Smooth muscle cell (in vitro differentiated cells): ENCODE data around the gene MAP4. TPM values are rescaled to one million over a fixed set of nuclear protein-coding genes. Genes with fewer than 3 reads are reported as not detected.

ENCODE experiments used
- DNase-seq: peaks from one replicate; lab custom pipeline; 2025; ENCODE audit not compliant: unreplicated experiment; lab: John Stamatoyannopoulos, UW
- H2AFZ ChIP-seq: fragments of 200-600 bp; sonication (generic); 2 replicates; pipeline ENCODE4 v1.6.0; 2016; ENCODE audit warnings: antibody characterized with exemption, low read depth, mild to moderate bottlenecking
- H3F3A ChIP-seq: fragments of 200-600 bp; sonication (generic); 2 replicates; pipeline ENCODE4 v1.6.0; 2017; ENCODE audit warnings: antibody characterized with exemption, low read depth
- H3K27ac ChIP-seq: fragments of 200-600 bp; sonication (generic); 2 replicates; pipeline ENCODE4 v1.5.1; 2016; ENCODE audit warnings: low read depth, mild to moderate bottlenecking
- H3K27me3 ChIP-seq: fragments of 200-600 bp; sonication (generic); 2 replicates; pipeline ENCODE4 v1.6.1; 2016; ENCODE audit warnings: low read depth, mild to moderate bottlenecking
- H3K36me3 ChIP-seq: fragments of 200-600 bp; sonication (generic); 2 replicates; pipeline ENCODE4 v1.5.1; 2016; ENCODE audit warnings: low read depth
- H3K4me1 ChIP-seq: fragments of 200-600 bp; sonication (generic); 2 replicates; pipeline ENCODE4 v1.5.1; 2016; ENCODE audit warnings: low read depth
- H3K4me2 ChIP-seq: fragments of 200-600 bp; sonication (generic); 2 replicates; pipeline ENCODE4 v1.6.0; 2016; ENCODE audit warnings: mild to moderate bottlenecking
- H3K4me3 ChIP-seq: fragments of 200-600 bp; sonication (generic); 2 replicates; pipeline ENCODE4 v1.5.1; 2016; ENCODE audit warnings: mild to moderate bottlenecking
- H3K79me2 ChIP-seq: fragments of 200-600 bp; sonication (generic); 2 replicates; pipeline ENCODE4 v1.6.0; 2016; ENCODE audit warnings: low read depth, mild to moderate bottlenecking
- H3K9ac ChIP-seq: fragments of 200-600 bp; sonication (generic); 2 replicates; pipeline ENCODE4 v1.6.0; 2016; ENCODE audit warnings: low read depth
- H3K9me3 ChIP-seq: fragments of 200-600 bp; sonication (generic); replicated peaks from 2 replicates; pipeline ENCODE4 v1.5.1; 2016; ENCODE audit warnings: low read depth
- H4K20me1 ChIP-seq: fragments of 200-600 bp; sonication (generic); 2 replicates; pipeline ENCODE4 v1.6.0; 2016; ENCODE audit warnings: low read depth
- whole genome bisulfite sequencing: methylation state at CpG from one replicate; pipeline ENCODE4 v1.1.7; 2016; ENCODE audit warnings: low lambda C conversion rate; 5-methylcytosine and 5-hydroxymethylcytosine counted together
- polyA plus RNA-seq: library from polyadenylated mRNA; unstranded; fragments of >200 nt; fragmentation: Nextera tagmentation; extraction: Ambion mirVana; gene quantifications from 2 replicates; pipeline ENCODE4 v1.2.1, GENCODE V29; 2016
- total RNA-seq: library from RNA; depleted of rRNA; stranded (reverse); fragments of >200 nt; gene quantifications from 2 replicates; pipeline ENCODE4 v1.2.3, GENCODE V29; 2014
- TF ChIP-seq, protein P1 (sequence below): fragments of 200-600 bp; sonication (generic); IDR thresholded peaks from 2 replicates; pipeline ENCODE4 v1.5.1; 2017; ENCODE audit warnings: borderline replicate concordance, mild to moderate bottlenecking, antibody characterized with exemption; ENCODE audit not compliant: insufficient read depth, poor library complexity, severe bottlenecking

Gene MAP4
- total and polyA plus RNA-seq, 2 experiments from 2014 or later = 114 to 166 TPM

DNA sequence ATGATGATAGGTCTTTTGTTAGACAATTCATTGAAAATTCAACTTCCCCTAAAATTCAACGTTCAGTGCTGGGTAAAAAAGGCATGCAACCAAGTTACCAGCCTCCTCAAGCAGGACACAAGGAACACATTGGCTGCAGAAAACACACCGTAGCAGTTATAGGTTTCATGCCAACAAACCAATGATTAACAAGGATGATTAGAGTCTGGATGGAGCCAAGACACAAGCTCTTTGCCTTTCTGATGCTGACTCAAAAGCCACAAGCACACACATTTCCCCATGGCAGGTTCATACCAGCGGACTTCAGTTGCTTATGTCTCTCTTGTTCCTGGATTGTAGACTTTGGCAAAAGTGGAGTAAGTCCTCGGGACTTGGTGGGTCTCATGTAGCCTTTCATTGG lies 107.5 kb downstream of the MAP4 start:
- TF ChIP-seq, protein P1, sequence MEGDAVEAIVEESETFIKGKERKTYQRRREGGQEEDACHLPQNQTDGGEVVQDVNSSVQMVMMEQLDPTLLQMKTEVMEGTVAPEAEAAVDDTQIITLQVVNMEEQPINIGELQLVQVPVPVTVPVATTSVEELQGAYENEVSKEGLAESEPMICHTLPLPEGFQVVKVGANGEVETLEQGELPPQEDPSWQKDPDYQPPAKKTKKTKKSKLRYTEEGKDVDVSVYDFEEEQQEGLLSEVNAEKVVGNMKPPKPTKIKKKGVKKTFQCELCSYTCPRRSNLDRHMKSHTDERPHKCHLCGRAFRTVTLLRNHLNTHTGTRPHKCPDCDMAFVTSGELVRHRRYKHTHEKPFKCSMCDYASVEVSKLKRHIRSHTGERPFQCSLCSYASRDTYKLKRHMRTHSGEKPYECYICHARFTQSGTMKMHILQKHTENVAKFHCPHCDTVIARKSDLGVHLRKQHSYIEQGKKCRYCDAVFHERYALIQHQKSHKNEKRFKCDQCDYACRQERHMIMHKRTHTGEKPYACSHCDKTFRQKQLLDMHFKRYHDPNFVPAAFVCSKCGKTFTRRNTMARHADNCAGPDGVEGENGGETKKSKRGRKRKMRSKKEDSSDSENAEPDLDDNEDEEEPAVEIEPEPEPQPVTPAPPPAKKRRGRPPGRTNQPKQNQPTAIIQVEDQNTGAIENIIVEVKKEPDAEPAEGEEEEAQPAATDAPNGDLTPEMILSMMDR = no peak
- Histone ChIP-seq H3K27me3 (no peaks in the 10 kb centered on the region), H4K20me1 (peaks cover 60% of the 10 kb centered on the region), H3K36me3 (peaks cover 7% of the 10 kb centered on the region), H3K9ac (no peak overlapping the region), H3K27ac (no peak overlapping the region), H3K9me3 (no peaks in the 10 kb centered on the region), H3F3A (peaks cover 5% of the 10 kb centered on the region), H3K4me3 (no peak overlapping the region), H3K4me1 (peaks cover 7% of the 10 kb centered on the region), H3K79me2 (peaks cover 15% of the 10 kb centered on the region), H2AFZ (no peak overlapping the region), H3K4me2 (no peak overlapping the region)
- DNase-seq = no peak
- 98% methylated on average over 4 of the region's 4 CpGs for WGBS

DNA sequence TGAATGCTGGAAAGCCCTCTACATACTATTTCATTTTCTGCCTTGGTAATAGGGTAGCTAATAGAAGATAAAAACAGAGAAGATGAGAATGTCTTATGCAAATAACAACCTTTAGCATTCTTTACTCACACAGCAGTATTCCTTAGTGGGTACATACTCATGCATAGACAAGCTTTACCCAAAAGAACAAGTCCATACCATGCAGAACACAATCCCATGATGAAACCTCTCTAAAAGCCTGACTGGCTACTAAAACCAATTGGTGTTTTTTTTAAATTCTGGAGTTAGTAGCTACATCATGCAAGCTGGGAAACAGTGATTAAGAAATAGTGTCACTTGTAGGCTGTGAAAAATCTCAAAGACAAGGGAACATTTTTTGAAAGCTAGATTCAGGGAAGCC lies 108.4 kb downstream of the MAP4 start:
- H3K4me3 ChIP-seq = no peak overlapping the region
- no peaks in the 10 kb centered on the region for H3K27me3 ChIP-seq
- peaks cover 59% of the 10 kb centered on the region for H4K20me1 ChIP-seq
- H3K36me3 ChIP-seq = peaks cover 4% of the 10 kb centered on the region
- peaks cover 5% of the 10 kb centered on the region for H3F3A ChIP-seq
- peaks cover 5% of the 10 kb centered on the region for H3K79me2 ChIP-seq
- H2AFZ ChIP-seq = no peak overlapping the region
- TF ChIP-seq, protein P1 = no peak
- H3K4me2 ChIP-seq = no peak overlapping the region
- DNase-seq = no peak
- H3K27ac ChIP-seq = no peak overlapping the region
- no peaks in the 10 kb centered on the region for H3K9me3 ChIP-seq
- no peak overlapping the region for H3K9ac ChIP-seq
- H3K4me1 ChIP-seq = peaks cover 7% of the 10 kb centered on the region

- Histone ChIP-seq H3K4me3 (no peak overlapping the region), H3K4me2 (no peak overlapping the region), H2AFZ (no peak overlapping the region), H3K36me3 (no peaks in the 10 kb centered on the region), H3K27me3 (no peaks in the 10 kb centered on the region), H3K27ac (no peak overlapping the region), H3K9ac (no peak overlapping the region), H3F3A (peaks cover 14% of the 10 kb centered on the region), H4K20me1 (peaks cover 75% of the 10 kb centered on the region), H3K79me2 (peaks cover 13% of the 10 kb centered on the region), H3K9me3 (no peaks in the 10 kb centered on the region), H3K4me1 (no peaks in the 10 kb centered on the region)
- no peak for DNase-seq
- TF ChIP-seq, protein P1 = no peak
These were observed 113.5 kb downstream of the MAP4 start for GRCh38 chr3:47902746-47903145.

DNA sequence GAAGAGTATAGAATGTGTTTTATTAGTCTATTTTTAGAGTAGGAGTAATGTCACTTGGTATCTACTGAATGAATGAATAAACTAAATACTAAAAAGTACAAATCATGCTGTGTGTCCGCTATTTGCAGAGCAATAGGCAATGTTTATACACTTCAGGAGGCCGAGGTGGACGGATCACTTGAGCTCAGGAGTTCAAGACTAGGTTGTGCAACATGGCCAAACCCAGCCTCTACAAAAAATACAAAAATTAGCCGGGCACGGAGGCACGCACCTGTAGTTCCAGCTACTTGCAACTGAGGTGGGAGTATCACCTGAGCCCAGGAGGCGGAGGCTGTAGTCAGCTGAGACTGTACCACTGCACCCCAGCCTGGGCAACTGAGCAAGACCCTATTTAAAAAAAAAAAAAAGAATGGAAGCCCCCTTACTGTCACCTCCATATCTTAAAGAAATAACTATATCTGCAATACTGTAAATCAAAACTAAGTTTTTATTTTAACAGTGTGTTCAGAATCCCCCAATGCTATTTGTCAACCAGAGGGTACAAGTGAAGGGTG lies 114.9 kb downstream of the MAP4 start:
- H3K27me3 ChIP-seq = no peaks in the 10 kb centered on the region
- H4K20me1 ChIP-seq = peaks cover 83% of the 10 kb centered on the region
- H3K9ac ChIP-seq = no peak overlapping the region
- peaks cover 13% of the 10 kb centered on the region for H3K79me2 ChIP-seq
- H2AFZ ChIP-seq = no peak overlapping the region
- no peak overlapping the region for H3K27ac ChIP-seq
- no peak overlapping the region for H3K4me3 ChIP-seq
- peaks cover 14% of the 10 kb centered on the region for H3F3A ChIP-seq
- 98% methylated on average over 7 of the region's 7 CpGs for WGBS
- no peak overlapping the region for H3K4me2 ChIP-seq
- no peaks in the 10 kb centered on the region for H3K4me1 ChIP-seq
- TF ChIP-seq, protein P1 = no peak
- no peaks in the 10 kb centered on the region for H3K9me3 ChIP-seq
- H3K36me3 ChIP-seq = peaks cover 4% of the 10 kb centered on the region
- DNase-seq = no peak
